GM21825 (cell line): ENCODE data around the gene ACAP1.
"Not testable (repeated sequence)": the region's sequence is repeated elsewhere in the genome, so short reads cannot be mapped to it uniquely, and the experiment has no call there.

ENCODE experiments used
- ATAC-seq: cut with Tn5 transposase; IDR thresholded peaks from one replicate; pipeline ENCODE4 v1.9.1; 2021; ENCODE audit warnings: mild to moderate bottlenecking, moderate library complexity; ENCODE audit not compliant: unreplicated experiment

The ACAP1 gene

DNA sequence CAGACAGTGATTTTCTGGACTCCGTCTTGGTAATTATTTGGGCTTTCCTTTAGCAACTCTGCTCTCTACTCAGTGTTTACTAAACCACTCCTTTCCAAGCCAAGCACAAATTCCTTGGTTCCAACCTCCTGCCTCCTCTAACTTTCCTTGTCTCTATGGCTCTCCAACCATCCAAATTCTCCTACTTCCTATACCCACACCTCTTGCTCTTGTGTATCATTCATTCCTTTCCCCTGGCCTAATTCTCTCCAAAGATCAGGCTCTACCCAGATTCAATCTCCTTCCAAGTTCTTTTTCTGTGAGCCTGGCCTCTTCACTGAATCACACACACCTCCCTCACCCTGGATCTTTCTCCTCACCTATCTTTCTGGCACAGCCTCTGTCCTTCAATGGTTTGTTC is 8.3 kb upstream of the ACAP1 start:
- no peak for ATAC-seq

DNA sequence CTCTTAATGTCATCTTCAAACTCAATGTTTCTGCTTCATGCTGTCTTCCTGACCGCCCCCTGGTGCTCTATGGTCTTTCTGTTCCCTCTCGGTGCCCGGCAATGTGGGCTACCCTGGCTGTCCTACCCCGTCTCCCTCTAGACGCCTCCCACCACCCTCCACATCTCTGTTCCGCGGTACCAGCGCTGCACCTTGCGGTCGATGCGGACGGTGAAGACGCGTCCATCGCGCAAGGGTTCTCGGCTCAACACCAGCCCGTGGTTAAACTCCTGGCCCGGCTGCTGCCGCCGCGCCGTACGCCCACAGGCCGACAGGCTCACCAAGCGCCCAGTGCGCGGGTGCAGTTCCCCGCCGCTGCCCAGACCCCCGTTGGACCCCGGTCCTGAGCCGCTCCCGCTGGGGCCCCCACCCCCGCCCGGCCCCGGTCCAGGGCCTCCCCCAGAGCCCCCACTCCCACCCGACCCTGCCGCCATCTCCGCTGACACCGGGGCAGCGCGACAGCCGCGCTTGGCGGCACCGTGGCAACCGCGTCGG is 7.4 kb upstream of the ACAP1 start, which contains the start of gene NEURL4:
NEURL4 (minus strand) TSS at position 496 of the 534 bp plus-strand sequence; CDS start at position 473, 23 bp downstream.
- ATAC-seq = no peak

DNA sequence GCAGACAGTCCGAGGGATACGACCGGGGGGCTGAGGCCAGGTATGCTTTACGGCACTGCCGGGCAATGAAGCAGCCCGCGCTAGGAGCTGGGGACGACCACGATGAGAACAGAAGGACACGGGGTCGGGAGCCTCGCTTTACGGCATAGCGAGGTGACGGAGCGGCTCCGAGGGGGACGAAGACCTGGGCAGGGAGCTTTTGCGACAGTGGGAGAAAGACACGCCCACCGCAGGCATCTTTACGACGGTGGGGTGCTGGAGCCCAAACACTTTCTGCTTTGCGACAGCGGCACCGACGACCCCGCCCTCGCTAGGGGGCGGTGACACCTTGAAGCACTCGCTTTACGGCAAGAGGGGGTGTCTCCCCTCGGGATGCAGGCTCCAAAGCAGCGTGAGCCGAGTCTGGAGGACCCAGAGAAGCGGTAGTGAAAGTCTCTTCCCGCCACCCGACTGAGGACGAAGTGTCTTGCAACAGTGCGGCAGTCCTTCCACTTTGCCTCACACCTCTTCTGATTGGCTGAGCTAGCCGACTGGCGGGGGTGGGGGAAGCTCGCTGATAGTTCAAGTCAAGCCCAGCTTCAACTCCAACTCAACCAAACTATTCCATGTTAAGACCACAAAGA is 6.8 kb upstream of the ACAP1 start:
- ATAC-seq = peak; percentile 48

- ATAC-seq = peak; percentile 23
Observed at GRCh38 chr17:7329997-7330637, 6.2 kb upstream of the ACAP1 start.

DNA sequence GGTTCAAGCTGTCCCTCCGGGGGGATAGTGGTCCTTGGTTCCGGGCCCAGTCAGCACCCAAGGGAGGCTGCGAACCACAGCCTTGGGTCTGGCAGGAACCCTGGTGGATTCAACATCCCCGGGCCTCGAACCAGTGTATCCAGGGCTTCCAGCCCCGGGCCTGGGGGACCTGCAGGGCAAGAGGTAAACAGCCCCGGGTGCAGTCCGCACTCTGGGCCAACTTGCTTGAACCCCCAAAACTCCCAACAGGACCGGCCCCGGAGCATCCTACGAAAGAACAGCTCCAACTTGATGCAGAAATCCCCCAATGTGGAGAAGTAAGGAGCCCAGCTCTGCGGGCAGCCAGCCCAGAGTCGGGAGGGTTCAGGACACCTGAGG is 5.7 kb upstream of the ACAP1 start:
- no peak for ATAC-seq

GRCh38 chr17:7332111-7332510 is 4.2 kb upstream of the ACAP1 start:
- ATAC-seq = no peak

- not testable (repeated sequence) for ATAC-seq
Observed at GRCh38 chr17:7332600-7333069, 3.7 kb upstream of the ACAP1 start.

- ATAC-seq = no peak
Observed at GRCh38 chr17:7334938-7335538, 1.3 kb upstream of the ACAP1 start.

GRCh38 chr17:7335765-7336164 is 564 bp upstream of the ACAP1 start:
- ATAC-seq = not testable (repeated sequence)

- not testable (repeated sequence) for ATAC-seq
Observed at GRCh38 chr17:7337600-7337999, 1.3 kb downstream of the ACAP1 start.

DNA sequence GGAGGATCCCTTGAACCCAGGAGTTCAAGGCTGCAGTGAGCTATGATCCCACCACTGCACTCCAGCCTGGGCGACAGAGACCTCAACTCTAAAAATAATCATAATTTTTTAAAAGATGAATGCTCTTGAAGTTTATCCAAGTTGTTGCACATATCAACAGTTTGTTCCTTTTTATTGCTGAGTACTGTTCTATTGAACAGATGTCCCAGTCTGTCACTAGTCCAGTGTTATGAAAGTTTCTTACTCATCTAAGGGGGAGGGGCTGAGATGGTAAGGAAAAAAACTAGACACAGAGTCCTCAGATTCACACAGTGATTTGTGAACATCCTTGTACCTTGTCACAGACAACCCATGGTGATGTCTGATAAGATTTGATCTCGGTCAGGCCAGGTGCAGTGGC is 3.9 kb downstream of the ACAP1 start:
- no peak for ATAC-seq

GRCh38 chr17:7341842-7342241 is 5.5 kb downstream of the ACAP1 start:
- ATAC-seq = no peak

- no peak for ATAC-seq
Observed at GRCh38 chr17:7343250-7343649, 6.9 kb downstream of the ACAP1 start.

GRCh38 chr17:7346761-7347614 is 10.7 kb downstream of the ACAP1 start:
- ATAC-seq = no peak

DNA sequence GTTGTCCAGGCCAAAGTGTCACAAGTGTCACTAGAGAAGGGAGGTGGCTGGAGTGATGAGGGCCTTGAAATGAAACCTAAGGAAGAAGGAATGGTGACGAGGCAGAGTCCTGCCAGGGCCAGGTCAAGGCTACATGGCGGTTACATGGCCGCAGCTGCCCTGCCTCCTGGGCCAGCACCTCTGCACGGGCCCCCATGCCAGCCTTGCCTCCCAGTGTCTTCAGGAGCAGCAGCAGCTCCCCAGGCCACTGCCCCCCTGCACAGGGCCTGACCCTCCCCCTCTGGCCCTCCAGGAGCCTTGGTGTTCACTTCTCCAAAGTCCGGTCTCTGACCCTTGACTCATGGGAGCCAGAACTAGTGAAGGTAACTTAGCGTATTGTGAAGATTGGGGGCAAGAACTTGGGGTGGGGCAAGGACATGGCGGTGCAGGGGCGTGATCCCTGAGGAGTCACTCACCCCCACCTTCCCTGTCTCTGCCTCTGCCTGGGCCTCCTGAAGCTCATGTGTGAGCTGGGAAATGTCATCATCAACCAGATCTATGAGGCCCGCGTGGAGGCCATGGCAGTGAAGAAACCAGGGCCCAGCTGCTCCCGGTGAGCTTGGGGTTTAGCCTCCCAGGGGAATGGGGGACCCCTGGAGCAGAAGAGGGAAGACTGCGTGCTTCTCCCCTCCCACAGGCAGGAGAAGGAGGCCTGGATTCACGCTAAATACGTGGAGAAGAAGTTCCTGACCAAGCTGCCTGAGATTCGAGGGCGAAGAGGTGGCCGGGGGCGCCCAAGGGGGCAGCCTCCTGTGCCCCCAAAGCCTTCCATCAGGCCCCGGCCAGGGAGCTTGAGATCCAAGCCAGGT is 11.5 kb downstream of the ACAP1 start:
- no peak for ATAC-seq

- no peak for ATAC-seq
Observed at GRCh38 chr17:7348478-7349242, 12.3 kb downstream of the ACAP1 start.

DNA sequence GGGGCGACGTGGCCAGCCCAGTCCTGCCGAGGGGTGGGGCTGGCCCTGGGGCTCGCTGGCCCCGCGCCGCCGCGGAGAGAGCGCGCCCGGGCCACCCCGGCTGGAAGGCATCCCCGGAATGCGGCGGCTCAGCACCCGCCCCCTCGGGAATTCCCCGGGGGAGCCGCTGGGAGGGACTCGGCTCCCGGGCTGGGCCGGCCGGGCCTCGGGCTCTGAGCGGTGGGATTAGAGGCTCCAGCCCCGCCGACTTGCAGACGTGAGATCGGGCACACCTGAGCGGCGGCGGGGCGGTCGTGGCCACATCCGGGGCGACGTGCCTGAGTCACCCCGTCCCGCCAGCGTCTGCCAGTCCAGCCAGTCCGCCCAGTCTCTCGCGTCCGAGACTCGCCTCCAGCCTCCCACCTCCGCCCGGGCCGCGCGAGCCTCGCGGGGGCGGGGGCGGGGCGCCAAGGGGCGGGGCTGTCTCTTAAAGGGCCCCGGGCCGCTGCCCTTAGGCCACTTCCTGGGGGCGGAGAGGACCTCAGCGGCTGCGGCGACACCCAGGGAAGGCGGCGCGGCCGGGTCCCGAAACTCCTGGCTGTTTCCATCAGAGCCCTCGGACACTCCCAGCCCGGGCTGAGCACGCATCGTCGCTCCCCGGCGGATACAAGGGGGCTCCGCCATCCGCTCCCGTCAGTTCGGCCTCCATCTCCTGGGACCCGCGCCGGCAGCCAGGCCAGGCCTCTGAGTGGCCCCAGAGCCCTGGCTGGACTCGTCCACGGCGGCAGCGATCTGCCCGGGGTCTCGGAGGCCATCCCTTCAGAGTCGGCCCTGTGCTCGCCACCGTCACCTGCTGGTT is 15.6 kb downstream of the ACAP1 start, which contains the start of gene KCTD11:
KCTD11 (plus strand) TSS at position 498 of the 838 bp plus-strand sequence.
- peak; percentile 46 for ATAC-seq

DNA sequence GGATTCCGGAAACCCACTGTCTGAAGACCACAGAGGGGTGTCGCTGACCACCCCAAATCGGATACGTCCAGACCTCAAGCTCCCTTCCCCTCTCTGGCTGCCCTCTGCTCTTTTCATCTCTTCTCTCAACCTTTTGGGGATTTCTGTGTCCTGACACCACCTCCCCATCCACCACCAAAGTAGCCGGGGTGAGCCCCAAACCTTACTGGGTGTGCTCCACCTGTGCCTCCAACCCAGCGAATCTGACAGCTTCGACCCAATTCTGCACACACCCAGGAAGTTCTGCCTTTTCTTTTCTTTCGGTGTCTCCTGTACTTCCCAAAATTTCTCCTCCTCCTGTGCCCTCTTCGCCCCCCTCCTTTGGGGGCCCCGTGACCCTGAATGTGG is 16.2 kb downstream of the ACAP1 start:
- no peak for ATAC-seq
